Glutamatergic neuron (in vitro differentiated cells): ENCODE measurements around the gene ZNF423. TPM values are rescaled to one million over a fixed set of nuclear protein-coding genes. Genes with fewer than 3 reads are reported as not detected.

ENCODE experiments used
- DNase-seq: peaks from one replicate; pipeline ENCODE4 v3.0.0; 2022
- H3K27ac Mint-ChIP-seq: one replicate; pipeline ENCODE4 v1.8.0; 2020; ENCODE audit warnings: mild to moderate bottlenecking, mixed read lengths, inconsistent platforms; ENCODE audit not compliant: unreplicated experiment
- H3K27me3 Mint-ChIP-seq: one replicate; pipeline ENCODE4 v1.8.0; 2020; ENCODE audit warnings: mild to moderate bottlenecking, moderate library complexity, mixed read lengths, inconsistent platforms; ENCODE audit not compliant: unreplicated experiment
- H3K36me3 Mint-ChIP-seq: one replicate; pipeline ENCODE4 v1.8.0; 2020; ENCODE audit warnings: mild to moderate bottlenecking, mixed read lengths, inconsistent platforms; ENCODE audit not compliant: unreplicated experiment
- H3K4me1 Mint-ChIP-seq: one replicate; pipeline ENCODE4 v1.8.0; 2020; ENCODE audit warnings: mild to moderate bottlenecking, low read depth, mixed read lengths, inconsistent platforms; ENCODE audit not compliant: unreplicated experiment
- H3K4me3 Mint-ChIP-seq: one replicate; pipeline ENCODE4 v1.8.0; 2020; ENCODE audit warnings: mild to moderate bottlenecking, mixed read lengths, inconsistent platforms; ENCODE audit not compliant: unreplicated experiment
- H3K9me3 Mint-ChIP-seq: one replicate; pipeline ENCODE4 v1.8.0; 2020; ENCODE audit warnings: mild to moderate bottlenecking, moderate library complexity, mixed read lengths, inconsistent platforms; ENCODE audit not compliant: unreplicated experiment
- long read RNA-seq: library from polyadenylated mRNA; unstranded; transcript quantifications from one replicate; pipeline ENCODE4 v2.0.0, GENCODE V29; 2020; ENCODE audit not compliant: unreplicated experiment
- total RNA-seq: library from RNA; stranded (reverse); fragmentation: NEBNext Ultra II Directional; extraction: Animal tissue kit (Norgen Biotek cat#: 25700); gene quantifications from one replicate; pipeline ENCODE4 v1.2.1, GENCODE V29; 2021; ENCODE audit not compliant: unreplicated experiment
- TF ChIP-seq, protein P1 (sequence below): fragments of 200-600 bp; sonication (generic); IDR thresholded peaks from one replicate; pipeline ENCODE4 v1.5.0; 2021; ENCODE audit not compliant: partially characterized antibody, unreplicated experiment

The ZNF423 gene
- 149 TPM for total RNA-seq
- long read RNA-seq, partial matches to known transcripts, result 4 of 9 reads
- long read RNA-seq, other reads (novel, unspliced or antisense), result 5 of 9 reads

DNA sequence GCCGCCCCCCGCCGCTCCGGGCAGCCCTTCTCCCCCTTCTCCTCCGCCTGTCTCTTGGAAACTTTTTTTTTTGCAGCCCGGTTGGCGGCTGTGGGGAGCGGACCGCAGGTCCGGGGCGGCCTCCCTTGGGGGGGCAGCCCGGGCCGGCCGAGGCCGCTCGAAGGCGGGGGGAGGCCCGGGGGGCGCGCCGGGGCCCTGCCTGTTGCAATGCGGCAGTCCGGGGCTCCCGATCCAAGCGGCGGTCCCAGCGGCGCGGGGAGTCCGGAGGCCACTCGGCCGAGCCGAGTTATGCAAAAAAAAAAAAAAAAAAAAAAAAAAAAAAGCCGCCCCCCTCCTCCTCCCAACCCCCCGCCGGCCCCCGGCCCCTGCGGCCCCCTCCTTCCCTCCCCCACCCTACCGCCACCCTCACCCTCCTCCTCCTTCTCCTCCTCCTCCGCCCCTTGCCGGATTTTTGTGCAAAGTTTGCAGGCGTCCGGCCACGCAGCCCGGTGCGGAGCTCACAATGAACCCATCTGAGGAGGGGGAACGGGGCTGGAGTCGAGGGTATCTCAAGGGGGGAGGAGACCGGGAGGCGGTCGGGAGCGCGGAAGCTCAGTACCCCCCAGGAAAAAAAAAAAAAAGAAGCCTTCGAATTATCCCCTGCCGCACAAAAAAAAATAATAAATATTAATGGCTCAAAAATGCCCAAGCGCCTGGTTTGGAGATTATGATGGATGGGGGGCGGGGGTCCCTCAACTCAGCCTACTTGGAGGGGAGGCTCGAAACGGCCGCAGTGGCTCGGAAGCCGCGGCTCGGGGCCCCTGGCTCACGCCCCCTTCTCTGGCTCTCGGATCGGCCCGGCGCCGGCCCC is at the start of gene ZNF423:
ZNF423 (minus strand) TSS at position 291 of the 850 bp plus-strand sequence. CDS start 338 bp downstream, outside the sequence.
- Mint-ChIP-seq H3K27ac (peak within 1 kb of the TSS; percentile 88), H3K36me3 (no peaks in the 10 kb centered on the region), H3K4me1 (peaks cover 32% of the 10 kb centered on the region), H3K4me3 (peak within 1 kb of the TSS; percentile 87), H3K27me3 (peaks cover 14% of the 10 kb centered on the region), H3K9me3 (peaks cover 21% of the 10 kb centered on the region)
- TF ChIP-seq, protein P1, sequence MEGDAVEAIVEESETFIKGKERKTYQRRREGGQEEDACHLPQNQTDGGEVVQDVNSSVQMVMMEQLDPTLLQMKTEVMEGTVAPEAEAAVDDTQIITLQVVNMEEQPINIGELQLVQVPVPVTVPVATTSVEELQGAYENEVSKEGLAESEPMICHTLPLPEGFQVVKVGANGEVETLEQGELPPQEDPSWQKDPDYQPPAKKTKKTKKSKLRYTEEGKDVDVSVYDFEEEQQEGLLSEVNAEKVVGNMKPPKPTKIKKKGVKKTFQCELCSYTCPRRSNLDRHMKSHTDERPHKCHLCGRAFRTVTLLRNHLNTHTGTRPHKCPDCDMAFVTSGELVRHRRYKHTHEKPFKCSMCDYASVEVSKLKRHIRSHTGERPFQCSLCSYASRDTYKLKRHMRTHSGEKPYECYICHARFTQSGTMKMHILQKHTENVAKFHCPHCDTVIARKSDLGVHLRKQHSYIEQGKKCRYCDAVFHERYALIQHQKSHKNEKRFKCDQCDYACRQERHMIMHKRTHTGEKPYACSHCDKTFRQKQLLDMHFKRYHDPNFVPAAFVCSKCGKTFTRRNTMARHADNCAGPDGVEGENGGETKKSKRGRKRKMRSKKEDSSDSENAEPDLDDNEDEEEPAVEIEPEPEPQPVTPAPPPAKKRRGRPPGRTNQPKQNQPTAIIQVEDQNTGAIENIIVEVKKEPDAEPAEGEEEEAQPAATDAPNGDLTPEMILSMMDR, result no peak
- peak; percentile 64 for DNase-seq

DNA sequence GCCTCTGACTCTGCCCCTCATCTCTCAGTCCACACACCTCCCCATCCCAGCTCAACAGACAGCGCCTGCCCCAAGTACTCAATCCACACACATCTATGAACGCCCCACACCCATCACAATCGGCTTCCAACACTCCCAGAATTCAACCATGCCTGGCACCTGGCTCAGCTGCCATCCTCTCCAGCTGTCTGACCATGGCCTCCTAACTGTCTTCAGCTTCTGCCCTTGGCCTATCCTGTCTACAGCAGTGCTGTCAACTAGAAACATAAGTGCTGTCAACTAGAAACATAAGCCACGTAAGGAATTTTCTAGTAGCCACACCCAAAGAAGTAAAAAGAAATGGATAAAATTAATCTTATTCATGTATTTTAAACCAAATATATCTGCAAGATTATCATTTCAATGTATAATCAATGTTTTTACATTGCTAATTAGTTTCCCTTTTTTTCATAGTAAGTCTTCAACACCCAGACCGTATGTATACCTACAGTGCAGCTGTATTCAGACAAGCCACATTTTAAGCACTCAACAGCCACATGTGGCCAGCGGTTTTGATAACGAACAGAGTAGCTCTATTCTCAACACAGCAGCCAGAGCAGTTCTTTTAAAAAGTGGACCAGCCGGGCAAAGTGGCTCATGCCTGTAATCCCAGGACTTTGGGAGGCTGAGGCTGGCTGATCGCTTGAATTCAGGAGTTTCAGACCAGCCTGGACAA is 48.6 kb upstream of the ZNF423 start:
- H3K9me3 Mint-ChIP-seq, result peaks cover 4% of the 10 kb centered on the region
- no peak overlapping the region for H3K4me3 Mint-ChIP-seq
- no peak overlapping the region for H3K27ac Mint-ChIP-seq
- no peaks in the 10 kb centered on the region for H3K4me1 Mint-ChIP-seq
- H3K27me3 Mint-ChIP-seq, result no peaks in the 10 kb centered on the region
- no peak for DNase-seq
- TF ChIP-seq, protein P1, result no peak
- no peaks in the 10 kb centered on the region for H3K36me3 Mint-ChIP-seq

DNA sequence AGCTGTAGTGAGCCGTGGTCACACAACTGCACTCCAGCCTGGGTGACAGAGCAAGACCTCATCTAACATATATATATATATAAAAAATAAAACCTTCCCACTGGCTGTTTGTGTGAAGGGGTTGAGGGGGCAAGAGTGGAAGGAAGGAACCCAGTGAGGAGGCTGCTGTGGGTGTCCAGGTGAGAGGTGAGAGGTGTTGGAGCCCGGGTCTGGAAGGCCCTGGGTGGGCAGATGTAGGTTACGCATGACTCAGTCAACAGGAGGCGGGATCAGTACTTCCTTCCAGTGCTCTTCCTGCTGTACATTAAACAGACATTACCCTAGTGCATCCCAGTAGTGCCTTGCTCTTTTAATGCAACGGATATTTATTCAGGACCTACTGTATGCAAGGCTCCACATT is 47.0 kb upstream of the ZNF423 start:
- H3K36me3 Mint-ChIP-seq, result no peaks in the 10 kb centered on the region
- H3K4me3 Mint-ChIP-seq, result no peak overlapping the region
- no peaks in the 10 kb centered on the region for H3K4me1 Mint-ChIP-seq
- H3K27me3 Mint-ChIP-seq, result no peaks in the 10 kb centered on the region
- TF ChIP-seq, protein P1, result no peak
- no peak for DNase-seq
- peaks cover 3% of the 10 kb centered on the region for H3K9me3 Mint-ChIP-seq
- no peak overlapping the region for H3K27ac Mint-ChIP-seq

DNA sequence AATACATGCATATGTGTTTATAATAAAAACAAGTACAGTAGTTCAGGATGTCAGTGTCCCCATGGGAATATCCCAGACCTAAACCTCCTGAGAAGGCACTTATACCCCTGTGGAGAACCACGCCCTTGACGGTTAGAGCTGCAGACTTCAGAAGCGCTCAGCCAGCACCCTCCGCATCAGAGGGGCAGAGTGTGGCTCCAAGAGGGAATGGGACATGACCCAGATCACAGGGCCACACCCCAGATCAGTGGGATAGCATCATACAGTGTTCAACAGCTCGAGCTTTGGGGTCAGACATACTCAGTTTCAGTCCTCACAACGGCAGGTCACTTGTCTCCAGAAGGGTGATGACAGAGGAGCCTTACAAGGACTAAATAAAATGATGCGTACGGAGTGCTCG is 45.8 kb upstream of the ZNF423 start:
- H3K4me3 Mint-ChIP-seq, result no peak overlapping the region
- no peak for DNase-seq
- no peak overlapping the region for H3K27ac Mint-ChIP-seq
- TF ChIP-seq, protein P1, result no peak
- H3K4me1 Mint-ChIP-seq, result no peaks in the 10 kb centered on the region
- H3K36me3 Mint-ChIP-seq, result no peaks in the 10 kb centered on the region
- H3K27me3 Mint-ChIP-seq, result no peaks in the 10 kb centered on the region
- H3K9me3 Mint-ChIP-seq, result peaks cover 3% of the 10 kb centered on the region
